ENCODE data around the gene SH2D6. TPM values are rescaled to one million over a fixed set of nuclear protein-coding genes. Genes with fewer than 3 reads are reported as not detected.

The SH2D6 gene
- total and polyA plus RNA-seq, 9 of the 15 experiments (the other 6 are each of a cell fraction or from before 2014, with no cell fraction given) = 0.07 to 0.76 (median 0.33) TPM; not detected in 2

DNA sequence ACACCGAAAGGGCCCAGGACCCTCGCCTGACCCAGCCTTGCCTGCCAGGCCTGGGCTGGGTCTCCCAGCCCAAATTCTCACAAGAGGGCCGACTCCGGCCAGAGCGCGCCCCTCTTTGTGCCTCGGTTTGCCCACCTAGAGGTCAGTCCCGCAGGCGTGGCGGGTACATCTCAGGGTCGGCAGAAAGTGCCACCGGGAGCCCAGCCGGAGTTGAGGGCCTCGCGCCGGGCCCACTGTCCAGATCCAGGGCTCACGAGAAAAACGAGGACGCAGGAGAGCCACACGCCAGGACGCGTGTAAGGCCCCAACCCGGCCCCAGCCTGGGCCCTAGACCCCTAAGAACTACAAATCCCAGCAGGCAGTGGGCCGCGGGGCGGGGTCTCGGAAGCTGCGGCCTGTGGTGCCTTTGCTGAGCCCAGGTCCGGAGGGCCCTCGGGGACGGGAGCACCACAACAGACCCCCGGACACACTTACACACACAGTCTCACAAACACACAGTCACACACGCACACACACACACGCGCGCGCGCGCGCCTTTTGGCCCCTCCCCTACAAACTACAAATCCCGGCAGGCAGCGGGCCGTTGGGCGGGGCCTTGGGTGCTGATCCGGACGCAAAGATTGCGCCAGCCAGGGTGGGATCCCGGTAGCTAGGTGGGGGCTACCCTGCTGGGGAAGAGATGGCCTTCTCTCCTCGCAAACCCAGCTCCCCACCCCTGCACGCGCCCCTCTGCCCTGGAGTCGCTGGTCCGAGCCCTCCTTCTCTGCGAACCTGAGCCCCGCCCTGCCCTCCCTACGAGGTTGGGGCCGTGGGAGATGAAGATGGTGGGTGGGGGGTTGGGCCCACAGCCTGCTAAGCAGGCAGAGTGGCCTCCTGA lies at the start of gene SH2D6 (continued):
- TF ChIP-seq, protein P1, sequence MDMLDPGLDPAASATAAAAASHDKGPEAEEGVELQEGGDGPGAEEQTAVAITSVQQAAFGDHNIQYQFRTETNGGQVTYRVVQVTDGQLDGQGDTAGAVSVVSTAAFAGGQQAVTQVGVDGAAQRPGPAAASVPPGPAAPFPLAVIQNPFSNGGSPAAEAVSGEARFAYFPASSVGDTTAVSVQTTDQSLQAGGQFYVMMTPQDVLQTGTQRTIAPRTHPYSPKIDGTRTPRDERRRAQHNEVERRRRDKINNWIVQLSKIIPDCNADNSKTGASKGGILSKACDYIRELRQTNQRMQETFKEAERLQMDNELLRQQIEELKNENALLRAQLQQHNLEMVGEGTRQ (CRISPR knock-in tag; IDR thresholded peaks at IDR 0.05) = no peak
- TF ChIP-seq, protein P2, sequence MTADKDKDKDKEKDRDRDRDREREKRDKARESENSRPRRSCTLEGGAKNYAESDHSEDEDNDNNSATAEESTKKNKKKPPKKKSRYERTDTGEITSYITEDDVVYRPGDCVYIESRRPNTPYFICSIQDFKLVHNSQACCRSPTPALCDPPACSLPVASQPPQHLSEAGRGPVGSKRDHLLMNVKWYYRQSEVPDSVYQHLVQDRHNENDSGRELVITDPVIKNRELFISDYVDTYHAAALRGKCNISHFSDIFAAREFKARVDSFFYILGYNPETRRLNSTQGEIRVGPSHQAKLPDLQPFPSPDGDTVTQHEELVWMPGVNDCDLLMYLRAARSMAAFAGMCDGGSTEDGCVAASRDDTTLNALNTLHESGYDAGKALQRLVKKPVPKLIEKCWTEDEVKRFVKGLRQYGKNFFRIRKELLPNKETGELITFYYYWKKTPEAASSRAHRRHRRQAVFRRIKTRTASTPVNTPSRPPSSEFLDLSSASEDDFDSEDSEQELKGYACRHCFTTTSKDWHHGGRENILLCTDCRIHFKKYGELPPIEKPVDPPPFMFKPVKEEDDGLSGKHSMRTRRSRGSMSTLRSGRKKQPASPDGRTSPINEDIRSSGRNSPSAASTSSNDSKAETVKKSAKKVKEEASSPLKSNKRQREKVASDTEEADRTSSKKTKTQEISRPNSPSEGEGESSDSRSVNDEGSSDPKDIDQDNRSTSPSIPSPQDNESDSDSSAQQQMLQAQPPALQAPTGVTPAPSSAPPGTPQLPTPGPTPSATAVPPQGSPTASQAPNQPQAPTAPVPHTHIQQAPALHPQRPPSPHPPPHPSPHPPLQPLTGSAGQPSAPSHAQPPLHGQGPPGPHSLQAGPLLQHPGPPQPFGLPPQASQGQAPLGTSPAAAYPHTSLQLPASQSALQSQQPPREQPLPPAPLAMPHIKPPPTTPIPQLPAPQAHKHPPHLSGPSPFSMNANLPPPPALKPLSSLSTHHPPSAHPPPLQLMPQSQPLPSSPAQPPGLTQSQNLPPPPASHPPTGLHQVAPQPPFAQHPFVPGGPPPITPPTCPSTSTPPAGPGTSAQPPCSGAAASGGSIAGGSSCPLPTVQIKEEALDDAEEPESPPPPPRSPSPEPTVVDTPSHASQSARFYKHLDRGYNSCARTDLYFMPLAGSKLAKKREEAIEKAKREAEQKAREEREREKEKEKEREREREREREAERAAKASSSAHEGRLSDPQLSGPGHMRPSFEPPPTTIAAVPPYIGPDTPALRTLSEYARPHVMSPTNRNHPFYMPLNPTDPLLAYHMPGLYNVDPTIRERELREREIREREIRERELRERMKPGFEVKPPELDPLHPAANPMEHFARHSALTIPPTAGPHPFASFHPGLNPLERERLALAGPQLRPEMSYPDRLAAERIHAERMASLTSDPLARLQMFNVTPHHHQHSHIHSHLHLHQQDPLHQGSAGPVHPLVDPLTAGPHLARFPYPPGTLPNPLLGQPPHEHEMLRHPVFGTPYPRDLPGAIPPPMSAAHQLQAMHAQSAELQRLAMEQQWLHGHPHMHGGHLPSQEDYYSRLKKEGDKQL (CRISPR knock-in tag; IDR thresholded peaks at IDR 0.05; ENCODE audit: borderline replicate concordance) = no peak
- TF ChIP-seq ATF1 (CRISPR knock-in tag; IDR thresholded peaks at IDR 0.05) (no peak), ATF1 (tag; IDR thresholded peaks at IDR 0.05) (peak; percentile 76), MAFG (tag; conservative IDR thresholded peaks at IDR 0.05) (no peak), ZNF41 (CRISPR knock-in tag; conservative IDR thresholded peaks at IDR 0.05) (no peak), SRF (CRISPR knock-in tag; IDR thresholded peaks at IDR 0.05) (peak in 1 of 2 experiments; percentile 46; a peak in 1 of 4 replicates), ZKSCAN3 (CRISPR knock-in tag; IDR thresholded peaks at IDR 0.05) (no peak), RHOXF2B (CRISPR knock-in tag; conservative IDR thresholded peaks at IDR 0.05) (no peak), TAF7 (tag; IDR thresholded peaks at IDR 0.05) (peak; percentile 22; the same call in 1 of the 2 replicates), ZNF75A (CRISPR knock-in tag; IDR thresholded peaks at IDR 0.05) (peak; percentile 20; the same call in 1 of the 2 replicates), RBM17 (IDR thresholded peaks at IDR 0.05; ENCODE audit: borderline replicate concordance, low read depth, low read length) (no peak), L3MBTL2 (IDR thresholded peaks at IDR 0.05) (peak; percentile 98)
- TF ChIP-seq, protein P3, sequence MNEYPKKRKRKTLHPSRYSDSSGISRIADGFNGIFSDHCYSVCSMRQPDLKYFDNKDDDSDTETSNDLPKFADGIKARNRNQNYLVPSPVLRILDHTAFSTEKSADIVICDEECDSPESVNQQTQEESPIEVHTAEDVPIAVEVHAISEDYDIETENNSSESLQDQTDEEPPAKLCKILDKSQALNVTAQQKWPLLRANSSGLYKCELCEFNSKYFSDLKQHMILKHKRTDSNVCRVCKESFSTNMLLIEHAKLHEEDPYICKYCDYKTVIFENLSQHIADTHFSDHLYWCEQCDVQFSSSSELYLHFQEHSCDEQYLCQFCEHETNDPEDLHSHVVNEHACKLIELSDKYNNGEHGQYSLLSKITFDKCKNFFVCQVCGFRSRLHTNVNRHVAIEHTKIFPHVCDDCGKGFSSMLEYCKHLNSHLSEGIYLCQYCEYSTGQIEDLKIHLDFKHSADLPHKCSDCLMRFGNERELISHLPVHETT (CRISPR knock-in tag; conservative IDR thresholded peaks at IDR 0.05 in 1 of 2, IDR thresholded peaks at IDR 0.05 in 1 of 2) = peak in 1 of 2 experiments; percentile 60; a peak in 2 of 4 replicates
- TF ChIP-seq, protein P4, sequence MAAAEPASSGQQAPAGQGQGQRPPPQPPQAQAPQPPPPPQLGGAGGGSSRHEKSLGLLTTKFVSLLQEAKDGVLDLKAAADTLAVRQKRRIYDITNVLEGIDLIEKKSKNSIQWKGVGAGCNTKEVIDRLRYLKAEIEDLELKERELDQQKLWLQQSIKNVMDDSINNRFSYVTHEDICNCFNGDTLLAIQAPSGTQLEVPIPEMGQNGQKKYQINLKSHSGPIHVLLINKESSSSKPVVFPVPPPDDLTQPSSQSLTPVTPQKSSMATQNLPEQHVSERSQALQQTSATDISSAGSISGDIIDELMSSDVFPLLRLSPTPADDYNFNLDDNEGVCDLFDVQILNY (CRISPR knock-in tag; IDR thresholded peaks at IDR 0.05) = 0 out of 2 replicates have a peak, but pooled peaks have one; percentile 28
- TF ChIP-seq, protein P5, sequence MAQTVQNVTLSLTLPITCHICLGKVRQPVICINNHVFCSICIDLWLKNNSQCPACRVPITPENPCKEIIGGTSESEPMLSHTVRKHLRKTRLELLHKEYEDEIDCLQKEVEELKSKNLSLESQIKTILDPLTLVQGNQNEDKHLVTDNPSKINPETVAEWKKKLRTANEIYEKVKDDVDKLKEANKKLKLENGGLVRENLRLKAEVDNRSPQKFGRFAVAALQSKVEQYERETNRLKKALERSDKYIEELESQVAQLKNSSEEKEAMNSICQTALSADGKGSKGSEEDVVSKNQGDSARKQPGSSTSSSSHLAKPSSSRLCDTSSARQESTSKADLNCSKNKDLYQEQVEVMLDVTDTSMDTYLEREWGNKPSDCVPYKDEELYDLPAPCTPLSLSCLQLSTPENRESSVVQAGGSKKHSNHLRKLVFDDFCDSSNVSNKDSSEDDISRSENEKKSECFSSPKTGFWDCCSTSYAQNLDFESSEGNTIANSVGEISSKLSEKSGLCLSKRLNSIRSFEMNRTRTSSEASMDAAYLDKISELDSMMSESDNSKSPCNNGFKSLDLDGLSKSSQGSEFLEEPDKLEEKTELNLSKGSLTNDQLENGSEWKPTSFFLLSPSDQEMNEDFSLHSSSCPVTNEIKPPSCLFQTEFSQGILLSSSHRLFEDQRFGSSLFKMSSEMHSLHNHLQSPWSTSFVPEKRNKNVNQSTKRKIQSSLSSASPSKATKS (CRISPR knock-in tag; IDR thresholded peaks at IDR 0.05) = no peak

Measured in K562 (cell line).